Osteocyte (in vitro differentiated cells): ENCODE data around the gene GARNL3. TPM values are rescaled to one million over a fixed set of nuclear protein-coding genes. Genes with fewer than 3 reads are reported as not detected.

Experiments used
- DNase-seq: peaks from one replicate; pipeline ENCODE4 v3.0.0; 2021; ENCODE audit warnings: mixed read lengths; ENCODE audit not compliant: unreplicated experiment; ENCODE audit errors: extremely low spot score
- H3K27ac Mint-ChIP-seq: one replicate; pipeline ENCODE4 v1.8.0; 2021; ENCODE audit warnings: mild to moderate bottlenecking, mixed read lengths; ENCODE audit not compliant: unreplicated experiment
- H3K27me3 Mint-ChIP-seq: one replicate; pipeline ENCODE4 v1.8.0; 2021; ENCODE audit warnings: mixed read lengths; ENCODE audit not compliant: unreplicated experiment
- H3K36me3 Mint-ChIP-seq: one replicate; pipeline ENCODE4 v1.8.0; 2021; ENCODE audit warnings: mixed read lengths; ENCODE audit not compliant: unreplicated experiment
- H3K4me1 Mint-ChIP-seq: one replicate; pipeline ENCODE4 v1.8.0; 2021; ENCODE audit warnings: mixed read lengths; ENCODE audit not compliant: unreplicated experiment
- H3K4me3 Mint-ChIP-seq: one replicate; pipeline ENCODE4 v1.8.0; 2021; ENCODE audit warnings: mild to moderate bottlenecking, moderate library complexity, mixed read lengths; ENCODE audit not compliant: unreplicated experiment
- H3K9me3 Mint-ChIP-seq: one replicate; pipeline ENCODE4 v1.8.0; 2021; ENCODE audit warnings: mixed read lengths; ENCODE audit not compliant: unreplicated experiment
- total RNA-seq: library from RNA; stranded (reverse); gene quantifications from 2 replicates; pipeline ENCODE4 v1.2.1, GENCODE V29; 2021
- TF ChIP-seq, protein P1 (sequence below): fragments of 200-600 bp; sonication (generic); IDR thresholded peaks from 2 replicates; pipeline ENCODE4 v1.5.0; 2021; ENCODE audit warnings: antibody characterized with exemption, mild to moderate bottlenecking, moderate library complexity

The GARNL3 gene
- total RNA-seq, 1 donor from 2014 or later, result 6.0 TPM

DNA sequence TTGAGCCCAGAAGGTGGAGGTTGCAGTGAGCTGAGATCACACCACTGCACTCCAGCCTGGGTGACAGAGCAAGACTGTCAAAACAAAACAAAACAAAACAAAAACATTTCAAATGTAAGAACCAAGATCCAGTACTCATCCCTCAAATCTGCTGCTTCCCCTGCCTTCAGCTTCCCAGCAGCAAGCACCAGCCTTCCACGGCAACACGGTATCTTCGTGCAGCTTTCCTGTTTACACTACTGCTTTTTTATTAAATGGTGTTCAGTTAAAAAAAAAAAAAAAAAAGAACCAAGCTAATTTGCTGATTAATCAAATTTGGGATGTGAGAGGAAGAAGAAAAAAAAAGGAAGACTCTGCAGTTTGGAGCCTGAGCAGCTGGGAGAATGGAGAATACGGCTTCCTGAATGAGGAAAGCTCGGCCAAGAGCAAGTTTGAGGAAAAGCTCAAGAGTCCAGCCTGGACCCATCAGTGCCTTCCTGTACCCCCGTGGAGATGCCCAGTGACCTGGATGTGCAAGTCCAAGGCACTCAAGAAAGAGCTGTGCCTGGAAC lies 104.4 kb downstream of the GARNL3 start:
- Mint-ChIP-seq H3K4me1 (no peaks in the 10 kb centered on the region), H3K27ac (no peak overlapping the region), H3K9me3 (no peaks in the 10 kb centered on the region), H3K4me3 (no peak overlapping the region), H3K36me3 (peaks cover 1% of the 10 kb centered on the region), H3K27me3 (peaks cover 11% of the 10 kb centered on the region)
- TF ChIP-seq, protein P1, sequence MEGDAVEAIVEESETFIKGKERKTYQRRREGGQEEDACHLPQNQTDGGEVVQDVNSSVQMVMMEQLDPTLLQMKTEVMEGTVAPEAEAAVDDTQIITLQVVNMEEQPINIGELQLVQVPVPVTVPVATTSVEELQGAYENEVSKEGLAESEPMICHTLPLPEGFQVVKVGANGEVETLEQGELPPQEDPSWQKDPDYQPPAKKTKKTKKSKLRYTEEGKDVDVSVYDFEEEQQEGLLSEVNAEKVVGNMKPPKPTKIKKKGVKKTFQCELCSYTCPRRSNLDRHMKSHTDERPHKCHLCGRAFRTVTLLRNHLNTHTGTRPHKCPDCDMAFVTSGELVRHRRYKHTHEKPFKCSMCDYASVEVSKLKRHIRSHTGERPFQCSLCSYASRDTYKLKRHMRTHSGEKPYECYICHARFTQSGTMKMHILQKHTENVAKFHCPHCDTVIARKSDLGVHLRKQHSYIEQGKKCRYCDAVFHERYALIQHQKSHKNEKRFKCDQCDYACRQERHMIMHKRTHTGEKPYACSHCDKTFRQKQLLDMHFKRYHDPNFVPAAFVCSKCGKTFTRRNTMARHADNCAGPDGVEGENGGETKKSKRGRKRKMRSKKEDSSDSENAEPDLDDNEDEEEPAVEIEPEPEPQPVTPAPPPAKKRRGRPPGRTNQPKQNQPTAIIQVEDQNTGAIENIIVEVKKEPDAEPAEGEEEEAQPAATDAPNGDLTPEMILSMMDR, result no peak
- DNase-seq, result no peak

DNA sequence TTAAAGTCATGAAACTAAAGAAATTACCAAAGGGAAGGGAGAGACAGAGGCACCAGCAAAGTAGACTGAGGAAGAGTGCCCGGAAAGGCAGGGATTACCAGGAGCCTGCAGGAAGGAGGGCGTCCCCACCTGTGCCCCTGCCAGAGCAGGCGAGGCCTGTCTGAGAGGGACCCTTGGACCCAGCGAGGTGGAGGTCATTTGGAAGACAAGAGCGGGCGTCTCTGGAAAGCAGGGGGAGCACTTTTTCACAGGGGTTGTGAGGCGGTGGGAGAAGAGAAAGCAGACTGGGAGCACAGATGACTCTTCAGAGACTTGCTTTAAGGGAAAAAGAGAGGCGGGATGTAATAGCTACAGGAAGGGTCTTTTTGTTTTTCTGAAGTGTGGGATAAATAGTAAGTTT lies 104.9 kb downstream of the GARNL3 start:
- Mint-ChIP-seq H3K27ac (no peak overlapping the region), H3K9me3 (no peaks in the 10 kb centered on the region), H3K4me3 (no peak overlapping the region), H3K27me3 (peaks cover 11% of the 10 kb centered on the region), H3K36me3 (peaks cover 1% of the 10 kb centered on the region), H3K4me1 (no peaks in the 10 kb centered on the region)
- TF ChIP-seq, protein P1, result no peak
- no peak for DNase-seq

DNA sequence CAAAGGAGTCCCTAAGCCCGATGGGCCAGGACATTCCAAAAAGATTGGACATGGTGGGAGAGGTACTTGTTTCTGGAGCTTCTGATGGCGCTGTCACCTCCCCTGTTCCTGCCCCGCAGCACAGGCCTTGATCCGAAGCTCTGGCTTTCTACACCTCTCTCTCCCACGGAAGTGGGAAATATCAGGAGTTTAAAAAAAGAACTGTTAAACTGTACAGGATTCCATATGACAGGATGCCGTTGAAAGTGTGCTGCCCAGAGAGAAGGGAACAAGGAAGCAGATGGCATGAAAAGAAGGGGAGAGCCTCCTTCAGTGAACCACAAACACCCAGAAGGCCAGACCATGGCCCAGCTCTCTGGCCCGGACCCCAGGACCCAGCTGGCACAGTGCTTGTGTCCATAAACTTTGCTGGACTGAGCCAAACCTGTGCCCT lies 105.6 kb downstream of the GARNL3 start:
- peaks cover 1% of the 10 kb centered on the region for H3K36me3 Mint-ChIP-seq
- TF ChIP-seq, protein P1, result no peak
- DNase-seq, result no peak
- no peak overlapping the region for H3K4me3 Mint-ChIP-seq
- no peak overlapping the region for H3K27ac Mint-ChIP-seq
- H3K9me3 Mint-ChIP-seq, result no peaks in the 10 kb centered on the region
- peaks cover 11% of the 10 kb centered on the region for H3K27me3 Mint-ChIP-seq
- no peaks in the 10 kb centered on the region for H3K4me1 Mint-ChIP-seq

DNA sequence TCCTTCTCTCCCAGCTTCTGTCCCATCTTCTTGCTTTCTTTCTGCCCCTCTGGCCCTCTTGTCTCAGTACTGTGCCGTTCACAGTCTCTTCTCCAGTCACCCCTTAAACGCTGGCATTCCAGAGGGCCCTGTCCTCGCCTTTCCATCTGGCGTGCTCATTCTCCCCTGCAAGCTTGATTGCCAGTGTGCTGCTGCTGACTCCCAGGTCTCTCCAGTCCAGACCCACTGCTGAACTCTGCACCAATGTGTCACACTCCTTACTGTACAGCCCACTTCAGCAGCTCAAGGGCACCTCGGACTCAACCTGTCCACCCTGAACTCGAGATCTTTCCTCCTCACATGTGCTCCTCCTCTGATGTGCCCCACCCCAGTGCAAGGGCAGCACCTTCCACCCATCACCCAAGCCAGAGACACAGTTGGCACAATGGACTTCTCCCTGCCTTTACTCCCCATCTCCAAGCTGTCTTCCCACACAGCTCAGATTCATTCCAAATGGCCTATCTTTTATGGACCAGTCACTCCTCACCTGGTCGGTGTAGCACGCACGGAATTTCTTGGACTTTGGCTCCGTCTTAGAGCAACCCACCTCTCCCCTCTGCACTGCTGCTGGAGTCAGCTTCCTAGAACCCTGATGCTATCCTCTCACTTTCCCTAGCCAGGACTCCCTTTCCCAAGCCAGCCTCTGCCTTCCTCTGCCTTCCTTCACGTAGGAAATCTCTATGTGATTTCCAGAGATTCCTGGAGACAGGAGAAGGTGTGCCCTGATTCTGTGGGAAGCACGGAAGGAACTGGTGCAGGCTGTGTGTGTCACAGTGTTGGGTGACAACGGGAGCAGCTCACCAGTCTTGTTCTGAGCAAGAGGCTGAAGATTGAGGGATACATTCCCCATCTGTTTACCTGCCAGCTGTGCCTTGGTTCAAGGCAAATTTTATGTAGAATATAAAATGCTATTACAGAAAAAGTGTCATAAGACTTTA lies 106.4 kb downstream of the GARNL3 start:
- Mint-ChIP-seq H3K4me1 (no peaks in the 10 kb centered on the region), H3K36me3 (peaks cover 1% of the 10 kb centered on the region), H3K4me3 (no peak overlapping the region), H3K9me3 (no peaks in the 10 kb centered on the region), H3K27ac (no peak overlapping the region), H3K27me3 (peaks cover 11% of the 10 kb centered on the region)
- TF ChIP-seq, protein P1, result no peak
- DNase-seq, result no peak

DNA sequence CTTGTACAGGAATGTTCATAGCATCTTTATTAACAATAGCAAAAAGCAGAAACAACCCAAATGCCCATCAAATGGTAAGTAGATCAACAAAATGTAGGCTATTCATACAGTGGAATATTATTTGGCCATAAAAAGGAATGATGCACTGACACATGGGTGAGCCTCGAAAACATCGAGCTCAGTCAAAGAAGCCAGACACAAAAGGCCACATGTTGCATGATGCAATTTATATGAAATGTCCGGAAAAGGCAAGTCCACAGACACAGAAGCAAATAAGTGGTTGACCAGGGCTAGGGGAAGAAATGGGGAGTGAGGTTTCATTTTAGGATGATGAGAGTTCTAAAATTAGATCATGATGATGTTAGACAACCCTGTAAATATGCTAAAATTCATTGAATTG lies 115.9 kb downstream of the GARNL3 start:
- TF ChIP-seq, protein P1, result no peak
- H3K36me3 Mint-ChIP-seq, result peaks cover 3% of the 10 kb centered on the region
- H3K4me3 Mint-ChIP-seq, result no peak overlapping the region
- H3K27ac Mint-ChIP-seq, result no peak overlapping the region
- no peaks in the 10 kb centered on the region for H3K4me1 Mint-ChIP-seq
- H3K27me3 Mint-ChIP-seq, result peaks cover 5% of the 10 kb centered on the region
- no peak for DNase-seq
- peaks cover 4% of the 10 kb centered on the region for H3K9me3 Mint-ChIP-seq
